Measurements from ENCODE around the gene LRP1-AS. TPM values are rescaled to one million over a fixed set of nuclear protein-coding genes. Genes with fewer than 3 reads are reported as not detected.

LRP1-AS gene
- total RNA-seq, result not detected
- long read RNA-seq, donor 1, result 0 reads
- long read RNA-seq, donor 2, result 0 reads

GRCh38 chr12:57146961-57147944 lies at the start of gene LRP1-AS:
TSS of gene LRP1-AS (minus strand) at chr12:57147619.
- intact Hi-C loops (cut with DNase I), result no loop called here
- DNase-seq (ENCODE audit: low spot score), result no peak

DNA sequence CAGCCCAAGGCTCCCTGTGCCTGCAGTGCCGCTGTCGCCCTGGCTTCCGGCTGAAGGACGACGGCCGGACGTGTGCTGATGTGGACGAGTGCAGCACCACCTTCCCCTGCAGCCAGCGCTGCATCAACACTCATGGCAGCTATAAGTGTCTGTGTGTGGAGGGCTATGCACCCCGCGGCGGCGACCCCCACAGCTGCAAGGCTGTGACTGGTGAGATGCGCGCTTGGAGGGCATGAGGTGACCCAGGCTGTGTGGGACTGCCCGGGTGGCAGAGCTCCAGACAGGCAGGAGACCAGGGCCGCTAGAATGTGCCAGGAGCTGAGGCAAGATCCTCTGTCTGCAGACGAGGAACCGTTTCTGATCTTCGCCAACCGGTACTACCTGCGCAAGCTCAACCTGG lies 49.5 kb upstream of the LRP1-AS start:
- DNase-seq (ENCODE audit: low spot score), result no peak
- intact Hi-C loops (cut with DNase I), result no loop called here

DNA sequence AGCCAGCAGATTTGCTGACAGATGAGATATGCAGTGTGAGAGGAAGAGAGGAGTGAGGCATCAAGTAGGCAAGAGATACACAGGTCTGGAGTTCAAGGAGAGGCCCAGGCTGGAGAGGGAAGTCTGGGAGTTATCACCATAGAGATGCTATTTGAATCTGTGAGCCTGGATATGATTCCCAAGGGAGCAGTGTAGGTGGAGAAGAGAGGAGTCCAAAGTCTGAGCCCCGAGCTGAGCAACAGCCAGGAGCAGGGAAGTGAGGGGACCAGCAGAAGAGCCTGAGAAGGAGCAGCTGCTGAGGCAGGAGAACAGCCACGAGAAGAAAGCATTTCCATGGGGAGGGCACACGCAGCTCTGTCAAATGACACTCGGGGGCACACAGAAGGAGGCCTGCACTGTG lies 49.0 kb upstream of the LRP1-AS start:
- intact Hi-C loops (cut with DNase I), result no loop called here

DNA sequence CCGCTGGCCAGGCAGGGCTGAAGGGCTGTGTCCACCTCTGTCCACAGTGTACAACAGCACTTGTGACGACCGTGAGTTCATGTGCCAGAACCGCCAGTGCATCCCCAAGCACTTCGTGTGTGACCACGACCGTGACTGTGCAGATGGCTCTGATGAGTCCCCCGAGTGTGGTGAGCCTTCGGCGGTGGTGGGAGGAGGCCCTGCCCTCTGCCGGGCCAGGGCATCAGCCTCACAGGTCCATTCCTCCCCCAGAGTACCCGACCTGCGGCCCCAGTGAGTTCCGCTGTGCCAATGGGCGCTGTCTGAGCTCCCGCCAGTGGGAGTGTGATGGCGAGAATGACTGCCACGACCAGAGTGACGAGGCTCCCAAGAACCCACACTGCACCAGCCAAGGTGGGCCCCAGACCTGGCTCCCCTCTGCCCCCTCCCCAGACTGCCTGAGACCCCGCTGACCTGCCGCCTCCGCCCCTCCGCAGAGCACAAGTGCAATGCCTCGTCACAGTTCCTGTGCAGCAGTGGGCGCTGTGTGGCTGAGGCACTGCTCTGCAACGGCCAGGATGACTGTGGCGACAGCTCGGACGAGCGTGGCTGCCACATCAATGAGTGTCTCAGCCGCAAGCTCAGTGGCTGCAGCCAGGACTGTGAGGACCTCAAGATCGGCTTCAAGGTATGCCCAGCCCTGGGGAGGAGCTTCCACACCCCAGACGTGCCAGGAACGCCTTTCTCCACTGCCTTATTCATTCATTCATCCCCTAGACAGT lies 48.4 kb upstream of the LRP1-AS start:
- intact Hi-C loops (cut with DNase I), result no loop called here
- DNase-seq (ENCODE audit: low spot score), result no peak

More for the DNA sequence above, 49.0 kb upstream of the LRP1-AS start:
- DNase-seq (ENCODE audit: low spot score), result no peak

- intact Hi-C loops (cut with DNase I), result no loop called here
- DNase-seq (ENCODE audit: low spot score), result no peak
Observed at GRCh38 chr12:57195186-57195585, 47.8 kb upstream of the LRP1-AS start.

DNA sequence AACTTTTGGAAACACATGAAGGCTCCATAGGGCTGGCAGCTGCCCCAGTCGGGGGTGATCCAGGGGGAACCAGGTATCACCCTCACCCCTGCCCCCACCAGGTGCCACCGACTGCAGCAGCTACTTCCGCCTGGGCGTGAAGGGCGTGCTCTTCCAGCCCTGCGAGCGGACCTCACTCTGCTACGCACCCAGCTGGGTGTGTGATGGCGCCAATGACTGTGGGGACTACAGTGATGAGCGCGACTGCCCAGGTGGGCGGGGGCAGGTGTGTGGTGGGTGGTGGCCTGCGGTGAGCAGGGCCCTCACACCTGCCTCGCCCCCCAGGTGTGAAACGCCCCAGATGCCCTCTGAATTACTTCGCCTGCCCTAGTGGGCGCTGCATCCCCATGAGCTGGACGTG lies 46.8 kb upstream of the LRP1-AS start:
- intact Hi-C loops (cut with DNase I), result no loop called here
- no peak for DNase-seq (ENCODE audit: low spot score)

DNA sequence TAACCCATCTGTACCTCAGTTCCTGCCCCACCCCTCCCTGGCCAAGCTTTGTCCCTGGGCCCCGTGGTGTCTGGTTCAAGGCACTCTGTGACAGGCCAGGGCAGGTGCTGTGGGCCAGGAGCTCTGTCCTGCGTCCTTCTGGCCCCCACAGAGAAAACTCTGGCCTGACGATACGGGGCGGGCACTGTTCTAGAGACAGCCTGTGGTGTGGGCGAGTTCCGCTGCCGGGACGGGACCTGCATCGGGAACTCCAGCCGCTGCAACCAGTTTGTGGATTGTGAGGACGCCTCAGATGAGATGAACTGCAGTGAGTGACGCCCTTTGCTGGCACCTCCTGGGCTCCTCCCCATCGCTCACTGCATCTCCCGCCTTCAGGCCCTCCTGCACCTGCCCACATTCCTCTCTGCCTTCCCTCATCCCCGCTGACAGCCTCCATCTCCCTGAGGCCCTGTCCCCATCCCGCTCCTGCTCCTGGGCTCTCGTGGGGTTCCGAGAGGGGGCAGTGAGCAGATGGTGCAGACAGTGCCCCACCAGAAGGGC lies 46.4 kb upstream of the LRP1-AS start:
- intact Hi-C loops (cut with DNase I), result no loop called here
- DNase-seq (ENCODE audit: low spot score), result no peak

DNA sequence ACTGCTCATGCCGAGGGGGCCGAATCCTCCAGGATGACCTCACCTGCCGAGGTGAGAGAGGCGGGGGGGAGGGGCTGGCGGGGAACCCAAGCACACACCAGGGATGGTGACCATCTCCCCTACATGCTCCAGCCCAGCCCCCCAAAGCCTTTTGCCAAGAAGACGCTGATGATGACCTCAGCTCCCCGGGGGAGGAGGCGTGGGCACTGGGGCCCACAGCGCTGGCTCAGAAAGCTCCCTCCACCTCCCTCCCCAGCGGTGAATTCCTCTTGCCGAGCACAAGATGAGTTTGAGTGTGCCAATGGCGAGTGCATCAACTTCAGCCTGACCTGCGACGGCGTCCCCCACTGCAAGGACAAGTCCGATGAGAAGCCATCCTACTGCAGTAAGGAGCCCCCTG lies 45.5 kb upstream of the LRP1-AS start:
- no peak for DNase-seq (ENCODE audit: low spot score)

DNA sequence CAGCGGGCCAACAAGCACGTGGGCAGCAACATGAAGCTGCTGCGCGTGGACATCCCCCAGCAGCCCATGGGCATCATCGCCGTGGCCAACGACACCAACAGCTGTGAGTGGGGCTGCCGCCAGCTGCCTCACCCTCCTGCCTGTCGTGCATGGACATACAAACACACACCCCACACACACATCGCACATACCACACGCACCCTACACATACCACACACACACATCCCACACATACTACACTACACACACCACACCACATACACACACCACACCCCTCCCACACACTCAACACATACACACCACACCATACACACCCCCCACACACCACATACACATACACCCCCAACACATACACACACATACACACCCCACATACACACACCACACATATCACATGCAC lies 44.0 kb upstream of the LRP1-AS start:
- intact Hi-C loops (cut with DNase I), result no loop called here
- no peak for DNase-seq (ENCODE audit: low spot score)

More for the DNA sequence above, 45.5 kb upstream of the LRP1-AS start:
- intact Hi-C loops (cut with DNase I), result no loop called here

- intact Hi-C loops (cut with DNase I), result no loop called here
Observed at GRCh38 chr12:57190821-57191220, 43.4 kb upstream of the LRP1-AS start.

GRCh38 chr12:57190037-57190436 lies 42.6 kb upstream of the LRP1-AS start:
- DNase-seq (ENCODE audit: low spot score), result no peak
- intact Hi-C loops (cut with DNase I), result no loop called here

More at GRCh38 chr12:57190821-57191220, 43.4 kb upstream of the LRP1-AS start:
- no peak for DNase-seq (ENCODE audit: low spot score)

- intact Hi-C loops (cut with DNase I), result no loop called here
- no peak for DNase-seq (ENCODE audit: low spot score)
Observed at GRCh38 chr12:57188090-57188425, 40.6 kb upstream of the LRP1-AS start.

- intact Hi-C loops (cut with DNase I), result no loop called here
- no peak for DNase-seq (ENCODE audit: low spot score)
Observed at GRCh38 chr12:57187222-57188089, 40.0 kb upstream of the LRP1-AS start.

- DNase-seq (ENCODE audit: low spot score), result no peak
- intact Hi-C loops (cut with DNase I), result loop anchor here in 1 of 2 donors (2.0 kb wide), 1 partner anchor 61 kb away; no protein-coding TSS in a partner anchor
Observed at GRCh38 chr12:57185906-57186508, 38.6 kb upstream of the LRP1-AS start.

- DNase-seq (ENCODE audit: low spot score), result no peak
- intact Hi-C loops (cut with DNase I), result loop anchor here in 1 of 2 donors (2.0 kb wide), 1 partner anchor 61 kb away; no protein-coding TSS in a partner anchor
Observed at GRCh38 chr12:57185403-57185802, 38.0 kb upstream of the LRP1-AS start.

DNA sequence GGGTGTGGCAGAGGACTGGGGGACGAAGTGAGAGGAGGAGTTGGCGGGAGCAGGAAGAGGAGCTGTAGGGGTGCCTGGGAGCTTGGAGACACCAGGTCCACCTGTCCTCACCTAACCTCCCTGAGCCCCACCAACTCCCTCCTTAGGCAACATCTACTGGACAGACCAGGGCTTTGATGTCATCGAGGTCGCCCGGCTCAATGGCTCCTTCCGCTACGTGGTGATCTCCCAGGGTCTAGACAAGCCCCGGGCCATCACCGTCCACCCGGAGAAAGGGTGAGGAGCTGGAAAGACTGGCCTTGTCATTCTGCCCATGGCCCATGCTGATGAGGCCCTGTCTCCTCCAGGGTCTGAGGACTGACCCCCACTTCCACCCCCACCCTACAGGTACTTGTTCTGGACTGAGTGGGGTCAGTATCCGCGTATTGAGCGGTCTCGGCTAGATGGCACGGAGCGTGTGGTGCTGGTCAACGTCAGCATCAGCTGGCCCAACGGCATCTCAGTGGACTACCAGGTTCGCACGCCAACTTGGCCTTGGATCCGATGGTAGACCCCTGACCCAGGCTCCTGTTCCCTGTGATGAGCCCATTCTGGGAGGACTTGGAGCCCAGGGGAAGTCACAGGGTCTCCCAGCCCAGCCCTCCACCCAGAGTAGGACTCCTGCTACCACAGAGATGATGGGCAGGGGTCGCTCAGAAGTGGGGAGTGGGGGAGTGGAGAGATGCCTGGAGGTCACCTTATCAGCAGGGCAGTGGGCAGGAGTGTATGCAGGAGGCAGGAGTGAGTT lies 36.7 kb upstream of the LRP1-AS start:
- no peak for DNase-seq (ENCODE audit: low spot score)
- intact Hi-C loops (cut with DNase I), result loop anchor here in 1 of 2 donors (2.0 kb wide), 1 partner anchor 59 kb away; no protein-coding TSS in a partner anchor

DNA sequence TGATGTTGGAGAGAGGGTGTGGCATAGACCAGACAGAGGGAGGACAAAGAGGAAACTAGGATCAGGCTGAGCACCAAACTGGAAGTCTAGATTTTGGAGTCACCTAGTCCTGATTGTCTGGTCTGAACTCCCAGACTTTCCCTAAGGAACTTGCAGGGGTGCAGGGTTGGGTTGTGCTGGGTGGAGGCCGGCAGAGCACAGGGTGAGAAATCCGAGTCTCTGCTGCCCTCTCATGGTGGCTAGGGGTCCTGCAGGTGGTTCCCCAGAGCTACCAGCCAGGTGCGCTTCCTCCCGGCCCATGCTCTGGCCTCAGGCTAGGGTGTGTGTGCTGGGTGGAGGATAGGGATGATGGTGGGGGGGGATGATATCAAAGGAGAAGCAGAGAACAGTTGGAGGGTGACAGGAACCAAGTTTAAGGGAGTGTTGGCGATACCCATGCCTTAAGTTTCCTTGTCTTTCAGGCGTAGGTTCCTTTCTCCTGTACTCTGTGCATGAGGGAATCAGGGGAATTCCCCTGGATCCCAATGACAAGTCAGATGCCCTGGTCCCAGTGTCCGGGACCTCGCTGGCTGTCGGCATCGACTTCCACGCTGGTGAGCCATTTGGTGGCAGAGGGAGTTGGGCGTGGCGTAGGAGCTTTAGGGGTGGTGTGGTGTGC lies 35.6 kb upstream of the LRP1-AS start:
- intact Hi-C loops (cut with DNase I), result no loop called here

More for the DNA sequence above, 35.6 kb upstream of the LRP1-AS start:
- DNase-seq (ENCODE audit: low spot score), result no peak

Measured in posterior vena cava (tissue), 2 donors.